Colonic mucosa (tissue), 4 donors: ENCODE measurements around the gene HOMER3. TPM values are rescaled to one million over a fixed set of nuclear protein-coding genes. Genes with fewer than 3 reads are reported as not detected.
A peak's percentile ranks its signal among the peaks of the same experiment; 100 is the strongest.

Experiments
- DNase-seq: peaks from one replicate; pipeline ENCODE4 v3.0.0-alpha.2; 2020
- H3K27ac ChIP-seq: fragments of 200-600 bp; one replicate; pipeline ENCODE4 v1.8.0; 2021
- H3K27me3 ChIP-seq: fragments of 200-600 bp; one replicate; pipeline ENCODE4 v1.8.0; 2021
- H3K36me3 ChIP-seq: fragments of 200-600 bp; one replicate; pipeline ENCODE4 v1.8.0; 2021
- H3K4me1 ChIP-seq: fragments of 200-600 bp; one replicate; pipeline ENCODE4 v1.8.0; 2021; ENCODE audit warnings: mild to moderate bottlenecking
- H3K4me3 ChIP-seq: fragments of 200-600 bp; one replicate; pipeline ENCODE4 v1.8.0; 2021
- H3K9ac ChIP-seq, 2 donors: one replicate each; pipeline ENCODE4 v1.7.0; 2013; ENCODE audit warnings: control low read depth in 2 of 2, low read depth in 2 of 2, low read length in 2 of 2
- H3K9me3 ChIP-seq: fragments of 200-600 bp; one replicate; pipeline ENCODE4 v1.8.0; 2021
- CTCF ChIP-seq: fragments of 200-600 bp; IDR thresholded peaks from one replicate; pipeline ENCODE4 v1.8.0; 2022; ENCODE audit warnings: antibody characterized with exemption, mild to moderate bottlenecking
- intact Hi-C: fragments of 100-400 bp; cut with DNase I; formaldehyde crosslinking; loops from one replicate; pipeline ENCODE4 v1.14.1; 2022
- total RNA-seq, 2 donors: library from RNA; stranded (reverse); fragmentation: NEBNext Ultra II Directional in 1 of 2; extraction: Animal tissue kit (Norgen Biotek cat#: 25700) in 1 of 2; gene quantifications; one replicate each; pipeline ENCODE4 v1.2.1, GENCODE V29; 2021
- donor health status: healthy.
- donor health status: DM: no; HTN: no; CAD: no.
- donor health status: DM: no; HTN: no; CAD: no.

The HOMER3 gene
- total RNA-seq, 2 donors from 2014 or later, result 1.9 to 5.3 TPM

- Histone ChIP-seq H3K9ac (no peak overlapping the region), H3K27me3 (no peaks in the 10 kb centered on the region), H3K4me1 (peaks cover 14% of the 10 kb centered on the region), H3K36me3 (no peaks in the 10 kb centered on the region), H3K27ac (no peak overlapping the region), H3K4me3 (no peak overlapping the region), H3K9me3 (no peaks in the 10 kb centered on the region)
- TF ChIP-seq CTCF, result no peak
- DNase-seq, result peak; percentile 51
- intact Hi-C loops, result no loop called here
Measured at GRCh38 chr19:18915639-18916038, 25.4 kb downstream of the HOMER3 start.

GRCh38 chr19:18913466-18913865, 27.6 kb downstream of the HOMER3 start:
- Histone ChIP-seq H3K4me1 (peaks cover 9% of the 10 kb centered on the region), H3K36me3 (no peaks in the 10 kb centered on the region)
- no peak for DNase-seq

GRCh38 chr19:18912933-18913332, 28.1 kb downstream of the HOMER3 start:
- Histone ChIP-seq H3K36me3 (no peaks in the 10 kb centered on the region), H3K27ac (no peak overlapping the region), H3K9me3 (no peaks in the 10 kb centered on the region), H3K9ac (no peak overlapping the region), H3K4me3 (no peak overlapping the region), H3K4me1 (peaks cover 5% of the 10 kb centered on the region), H3K27me3 (no peaks in the 10 kb centered on the region)
- intact Hi-C loops, result no loop called here
- DNase-seq, result no peak
- no peak for TF ChIP-seq CTCF

More at GRCh38 chr19:18913466-18913865, 27.6 kb downstream of the HOMER3 start:
- no peak for TF ChIP-seq CTCF
- H3K27me3 ChIP-seq, result no peaks in the 10 kb centered on the region
- intact Hi-C loops, result no loop called here
- H3K27ac ChIP-seq, result no peak overlapping the region
- H3K4me3 ChIP-seq, result no peak overlapping the region
- no peaks in the 10 kb centered on the region for H3K9me3 ChIP-seq
- no peak overlapping the region for H3K9ac ChIP-seq

GRCh38 chr19:18910801-18911436, 30.1 kb downstream of the HOMER3 start:
- intact Hi-C loops, result no loop called here
- Histone ChIP-seq H3K9ac (no peak overlapping the region), H3K27ac (no peak overlapping the region), H3K36me3 (peaks cover 6% of the 10 kb centered on the region), H3K9me3 (no peaks in the 10 kb centered on the region), H3K4me1 (no peaks in the 10 kb centered on the region), H3K4me3 (no peak overlapping the region), H3K27me3 (no peaks in the 10 kb centered on the region)
- DNase-seq, result no peak
- TF ChIP-seq CTCF, result no peak

GRCh38 chr19:18910010-18910409, 31.0 kb downstream of the HOMER3 start:
- no peak for DNase-seq
- Histone ChIP-seq H3K36me3 (peaks cover 6% of the 10 kb centered on the region), H3K4me3 (no peak overlapping the region), H3K27ac (no peak overlapping the region), H3K4me1 (no peaks in the 10 kb centered on the region), H3K9me3 (no peaks in the 10 kb centered on the region), H3K9ac (no peak overlapping the region), H3K27me3 (no peaks in the 10 kb centered on the region)
- intact Hi-C loops, result no loop called here
- no peak for TF ChIP-seq CTCF
